NCI-H2196 treated with DMSO at 0.1 percent for 48 hours (cell line): ENCODE measurements around the gene RBM7.

Source experiments
- DNase-seq: peaks from one replicate; lab custom pipeline; 2025; ENCODE audit not compliant: unreplicated experiment; lab: John Stamatoyannopoulos, UW

RBM7 gene, protein sequence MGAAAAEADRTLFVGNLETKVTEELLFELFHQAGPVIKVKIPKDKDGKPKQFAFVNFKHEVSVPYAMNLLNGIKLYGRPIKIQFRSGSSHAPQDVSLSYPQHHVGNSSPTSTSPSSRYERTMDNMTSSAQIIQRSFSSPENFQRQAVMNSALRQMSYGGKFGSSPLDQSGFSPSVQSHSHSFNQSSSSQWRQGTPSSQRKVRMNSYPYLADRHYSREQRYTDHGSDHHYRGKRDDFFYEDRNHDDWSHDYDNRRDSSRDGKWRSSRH

DNA sequence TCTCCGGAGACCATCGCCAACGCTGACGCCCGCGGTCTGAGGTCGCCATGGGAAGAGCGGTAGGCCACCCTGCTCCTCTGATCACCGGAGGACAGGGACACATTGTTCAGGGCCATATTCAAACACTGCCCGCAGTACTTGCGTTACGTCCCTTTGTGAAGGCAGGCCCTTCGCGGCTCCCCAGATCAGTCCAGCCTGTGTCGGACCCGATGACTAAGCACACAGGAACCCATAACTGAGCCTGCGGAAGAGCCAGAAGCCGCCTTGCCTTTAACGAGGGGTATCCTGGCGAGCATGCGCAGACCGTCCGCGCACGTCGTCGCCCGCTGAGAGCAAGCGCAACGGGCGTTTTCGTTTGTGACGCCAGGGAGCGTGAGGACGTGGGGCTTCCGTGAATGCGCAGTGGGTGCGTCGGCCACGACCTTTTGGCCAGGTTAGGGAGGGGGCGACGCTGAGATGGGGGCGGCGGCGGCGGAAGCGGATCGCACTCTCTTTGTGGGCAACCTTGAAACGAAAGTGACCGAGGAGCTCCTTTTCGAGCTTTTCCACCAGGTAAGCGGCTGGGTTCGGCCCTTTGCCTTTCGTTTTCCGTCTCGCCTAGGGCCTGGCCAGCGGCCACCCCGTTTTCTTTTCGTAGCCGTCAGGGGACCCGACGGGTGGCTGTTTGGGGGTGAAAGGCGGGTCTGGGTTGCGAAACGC lies at the start of gene RBM7, which contains the start of gene C11orf71:
TSS of gene RBM7 (plus strand) at position 451 of the 699 bp plus-strand sequence. CDS start at position 457, 6 bp downstream.
TSS of gene C11orf71 (minus strand) at position 296 of the 699 bp plus-strand sequence. CDS start at position 116, 180 bp downstream.
- DNase-seq, result peak; percentile 90

DNA sequence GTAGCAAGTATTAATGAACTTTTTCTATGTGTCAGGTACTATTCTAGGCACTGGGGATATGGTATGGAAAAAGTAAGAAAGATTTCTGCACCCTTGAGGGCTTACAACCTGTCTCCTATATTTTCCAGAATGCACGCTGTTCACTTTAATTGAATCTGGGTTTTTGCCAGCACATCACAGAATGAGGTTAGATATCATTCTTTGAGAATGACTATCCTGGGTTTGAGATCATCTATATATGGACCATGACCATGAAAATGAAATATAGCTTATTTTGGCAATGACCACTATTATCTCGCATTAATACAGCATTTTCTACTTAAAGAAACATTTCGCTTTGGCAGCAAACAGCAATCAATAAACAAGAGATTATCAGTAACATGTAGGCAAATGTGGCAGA lies 47.0 kb upstream of the RBM7 start:
- DNase-seq, result no peak

DNA sequence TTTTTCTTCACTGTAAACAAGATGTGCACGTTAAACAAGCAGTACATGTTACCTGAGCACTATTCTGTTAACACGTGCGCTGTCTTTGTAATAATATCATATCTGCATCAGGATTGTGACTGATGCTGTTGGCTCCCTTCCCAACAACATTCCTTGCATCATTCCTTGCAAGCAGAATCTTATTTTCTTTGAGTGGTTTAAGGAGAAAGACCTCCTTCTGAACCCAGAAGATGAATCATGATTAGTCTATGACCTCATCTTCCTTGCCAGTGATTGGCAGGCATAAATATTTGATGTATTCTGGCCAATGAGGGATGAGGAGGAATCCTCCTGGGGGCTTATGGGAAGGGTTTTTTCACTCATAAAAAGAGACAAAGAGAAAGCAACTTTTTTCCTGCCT lies 46.4 kb upstream of the RBM7 start:
- no peak for DNase-seq

DNA sequence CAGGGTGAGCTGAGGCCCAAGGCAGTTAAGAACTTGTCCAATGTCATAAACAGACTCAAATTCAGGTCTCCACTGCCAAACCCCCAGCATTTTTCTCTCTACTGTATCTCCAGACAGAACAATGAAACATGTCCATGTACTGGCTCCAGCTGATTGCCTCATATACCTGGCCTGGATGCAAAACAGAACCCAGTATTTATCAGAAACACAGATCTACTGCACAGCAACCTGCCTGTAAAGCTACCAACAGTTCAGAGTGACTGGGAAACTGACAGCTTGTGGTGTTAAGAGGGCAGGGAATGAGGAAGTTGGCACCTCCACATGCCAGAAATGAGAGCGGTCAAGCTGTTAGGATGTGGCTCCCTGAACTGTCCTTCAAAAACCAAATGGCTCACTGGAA lies 41.8 kb upstream of the RBM7 start:
- DNase-seq, result no peak

DNA sequence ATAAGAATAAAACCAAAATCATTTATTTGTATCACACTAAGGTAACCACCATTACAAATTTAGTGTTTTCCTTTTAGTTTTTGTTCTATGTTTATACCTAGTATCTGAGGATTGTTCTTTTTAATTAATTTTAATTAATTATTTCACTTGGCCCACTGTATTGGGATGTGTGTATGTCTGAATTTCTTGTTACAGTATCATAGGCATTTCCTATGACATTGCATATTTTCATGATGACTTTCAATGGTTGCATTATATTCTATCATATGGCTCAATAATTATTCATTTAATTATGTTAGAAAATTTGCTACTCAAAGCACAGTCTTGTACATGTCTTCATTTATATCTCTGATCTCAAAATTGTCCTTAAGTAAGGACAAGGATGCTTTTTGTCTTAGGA lies 41.1 kb upstream of the RBM7 start:
- DNase-seq, result no peak

DNA sequence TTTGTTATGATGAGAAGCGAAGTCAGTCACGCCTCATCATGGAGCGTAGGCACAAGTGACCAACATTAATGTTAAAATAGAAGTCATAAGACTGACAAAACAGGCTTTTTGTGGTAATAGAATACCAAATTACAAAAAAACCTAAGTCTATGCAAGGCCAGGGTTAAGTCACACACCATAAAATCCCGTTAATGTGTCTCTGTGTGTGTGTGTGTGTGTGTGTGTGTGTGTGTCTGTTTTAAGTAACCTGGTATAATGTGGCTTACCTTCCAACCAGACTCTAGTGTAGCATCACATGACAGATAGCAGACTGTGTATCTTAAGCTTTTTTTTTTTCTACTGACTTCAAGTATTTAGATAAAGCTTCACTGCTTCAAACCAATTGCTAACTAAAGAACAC lies 38.1 kb upstream of the RBM7 start:
- DNase-seq, result no peak

DNA sequence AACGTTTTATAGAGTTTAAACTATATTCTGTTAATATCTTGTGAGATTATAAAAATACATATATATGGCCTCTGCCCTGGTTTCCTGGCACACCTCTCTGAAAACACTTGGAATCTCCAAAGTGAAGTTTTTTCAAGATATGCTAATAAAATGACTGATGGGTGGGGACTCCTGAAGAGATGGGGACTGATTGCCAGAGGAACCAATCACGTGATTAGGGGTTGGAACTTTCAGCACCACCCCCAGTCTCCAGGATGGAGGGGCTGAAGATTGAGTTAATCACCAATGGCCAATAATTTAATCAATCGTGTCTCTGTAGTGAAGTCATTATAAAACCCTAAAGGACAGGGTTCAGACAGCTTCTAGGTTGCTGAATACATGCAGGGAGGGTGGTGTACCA lies 37.5 kb upstream of the RBM7 start:
- no peak for DNase-seq

DNA sequence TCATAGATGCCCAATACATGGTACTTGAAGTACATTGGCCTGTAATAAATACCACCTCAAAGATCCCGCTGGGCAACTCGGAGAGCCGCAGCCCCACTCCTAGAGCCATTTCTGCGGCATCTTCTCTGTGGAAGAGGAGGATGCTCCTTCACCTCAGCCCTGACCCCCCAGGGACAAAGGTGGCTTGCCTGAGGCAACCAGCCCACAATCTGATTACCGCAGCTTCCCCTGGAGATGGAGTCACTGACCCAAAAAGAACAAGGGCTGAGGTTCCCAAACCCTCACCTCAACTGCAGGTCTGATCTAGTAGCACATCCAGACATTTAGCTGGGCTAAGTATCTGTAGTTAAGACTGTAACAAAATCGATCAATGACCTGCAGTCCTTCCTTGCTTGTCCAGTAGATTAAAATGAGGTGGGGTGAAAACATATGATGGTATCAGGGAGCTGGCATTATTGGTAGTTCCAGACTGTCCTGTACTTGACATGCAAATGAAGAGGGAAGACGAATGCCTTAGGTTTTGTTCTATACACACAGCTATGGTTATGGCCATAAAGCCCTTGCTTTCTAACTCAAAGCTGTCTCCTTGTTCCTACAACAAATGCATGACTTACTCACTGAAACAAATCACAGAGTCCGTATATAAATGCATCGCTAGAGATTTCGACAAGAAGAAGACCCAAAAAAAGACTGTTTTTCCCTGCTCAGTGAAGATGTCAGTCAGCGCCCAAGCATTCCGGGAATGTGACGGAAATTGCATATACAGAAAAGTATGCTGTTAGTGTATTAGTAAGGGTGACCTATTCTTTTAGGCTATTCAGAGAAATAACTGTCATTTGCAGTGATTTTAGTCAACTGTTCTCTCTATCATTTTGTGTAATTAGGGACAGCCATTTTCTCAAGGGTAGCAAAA lies 33.9 kb upstream of the RBM7 start:
- DNase-seq, result no peak

DNA sequence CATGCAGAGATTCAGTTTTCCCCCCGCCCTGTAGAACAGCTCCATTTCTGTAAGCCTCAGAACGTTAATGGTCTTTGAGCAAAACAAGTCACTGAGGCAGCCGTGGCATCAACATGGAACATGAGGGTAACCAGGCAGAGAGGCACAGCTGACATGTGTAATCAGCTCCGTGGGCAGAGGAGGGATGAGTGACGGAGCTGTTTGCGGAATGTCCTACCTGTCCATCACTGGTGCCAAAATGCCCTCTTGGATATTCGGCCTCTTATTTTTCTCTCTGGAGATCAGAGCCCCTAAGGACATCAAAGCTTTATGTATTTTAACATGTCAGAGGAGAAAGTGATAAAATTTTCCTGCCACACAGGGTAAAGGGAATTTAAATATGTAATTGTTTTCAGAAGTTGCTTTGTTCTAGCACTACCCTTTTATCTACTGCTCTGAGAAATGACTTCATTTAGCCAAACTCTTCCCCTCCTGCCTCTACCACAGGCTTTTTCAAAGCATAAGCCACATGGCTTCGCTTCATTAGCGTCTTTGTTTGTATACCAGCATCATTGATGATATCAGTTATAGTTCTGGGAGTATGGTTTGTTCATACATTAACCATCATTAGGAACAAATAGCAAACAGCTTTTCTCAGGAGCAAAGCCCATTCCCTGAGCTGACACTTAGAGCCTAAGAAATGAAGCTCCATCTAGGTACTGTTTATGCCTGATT lies 33.1 kb upstream of the RBM7 start:
- no peak for DNase-seq

DNA sequence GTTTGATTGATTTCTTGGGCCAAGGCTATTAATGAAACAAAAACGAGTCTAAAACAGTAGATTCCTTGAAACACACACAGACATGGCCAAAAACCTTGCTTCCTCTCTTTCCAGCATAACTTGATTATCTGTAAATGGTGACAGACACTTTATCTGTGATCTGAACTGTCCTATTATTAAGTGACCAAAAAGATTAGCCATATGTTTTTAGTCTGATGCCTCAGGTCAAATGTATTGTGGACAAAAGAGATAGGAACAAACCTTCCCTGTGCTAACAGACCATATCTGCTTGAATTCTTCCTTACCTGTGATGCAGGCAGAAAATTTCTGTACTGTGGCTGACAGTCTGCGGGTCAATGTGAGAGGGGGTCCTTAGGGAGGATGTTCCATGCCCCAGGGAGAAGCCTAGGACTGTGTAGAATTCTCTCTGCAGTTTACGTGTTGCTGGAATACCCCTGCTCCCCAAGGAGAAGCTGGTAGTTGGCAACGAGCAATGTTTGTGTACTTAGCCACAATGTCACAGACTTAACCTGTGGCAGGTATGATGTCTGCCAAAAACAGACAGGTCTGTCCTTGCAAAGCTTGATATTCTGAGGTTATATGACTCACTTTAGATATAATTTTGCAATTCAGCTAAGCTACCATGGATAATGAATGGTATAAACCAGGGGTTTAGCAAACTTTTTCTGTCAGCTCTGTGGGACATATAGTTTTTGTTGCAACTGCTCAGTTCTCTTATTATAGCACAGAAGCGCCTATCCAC lies 31.4 kb upstream of the RBM7 start:
- no peak for DNase-seq

DNA sequence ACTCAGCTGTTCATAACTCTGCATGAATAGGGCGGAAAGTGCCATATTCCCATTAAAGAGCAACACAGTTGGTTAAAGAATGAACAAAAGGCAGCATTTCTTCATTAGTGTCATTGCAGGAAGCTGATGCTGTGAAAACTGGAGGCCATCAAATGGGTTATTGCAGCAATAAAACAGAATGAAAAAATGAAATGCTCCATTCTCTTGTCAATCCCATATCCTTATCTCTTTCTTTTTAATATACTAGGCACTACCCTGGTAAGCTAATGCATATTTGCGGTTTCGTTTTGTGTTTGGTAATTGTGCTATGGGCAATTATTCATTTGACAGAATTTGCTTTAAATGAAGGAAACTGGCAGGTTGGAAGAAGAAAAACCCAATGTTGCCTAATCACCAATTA lies 25.4 kb upstream of the RBM7 start:
- no peak for DNase-seq

DNA sequence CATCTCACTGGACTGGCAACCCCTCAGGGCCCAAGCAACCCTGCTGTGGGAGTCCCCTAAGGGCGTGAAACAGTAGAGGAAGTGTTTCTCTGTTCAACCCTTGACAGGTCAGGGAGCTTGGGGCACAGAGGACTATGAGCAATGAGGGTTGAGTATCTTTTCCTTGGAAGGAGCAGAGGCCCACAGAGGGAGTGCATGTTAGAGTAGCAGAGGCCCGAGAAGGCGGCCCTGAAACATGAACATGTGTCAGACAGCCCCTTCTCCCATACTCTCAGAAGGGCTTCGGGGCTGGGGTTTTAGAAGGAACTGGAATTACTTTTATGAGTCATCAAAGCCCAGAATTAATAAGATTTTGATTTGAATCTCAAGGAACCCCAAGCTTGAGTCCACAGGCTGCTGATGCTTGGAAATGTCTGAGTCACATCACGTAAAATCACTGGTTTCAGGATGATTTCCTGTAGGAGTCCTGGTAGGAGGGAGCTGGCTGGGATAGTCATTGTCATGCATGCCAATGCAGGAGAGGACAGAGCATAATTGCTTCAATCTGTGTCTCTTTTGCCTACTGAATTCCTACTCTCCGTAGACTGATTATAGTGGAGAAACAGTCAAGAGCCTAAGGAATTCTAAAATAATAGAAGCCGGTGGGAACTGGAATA lies 22.7 kb upstream of the RBM7 start:
- DNase-seq, result no peak

DNA sequence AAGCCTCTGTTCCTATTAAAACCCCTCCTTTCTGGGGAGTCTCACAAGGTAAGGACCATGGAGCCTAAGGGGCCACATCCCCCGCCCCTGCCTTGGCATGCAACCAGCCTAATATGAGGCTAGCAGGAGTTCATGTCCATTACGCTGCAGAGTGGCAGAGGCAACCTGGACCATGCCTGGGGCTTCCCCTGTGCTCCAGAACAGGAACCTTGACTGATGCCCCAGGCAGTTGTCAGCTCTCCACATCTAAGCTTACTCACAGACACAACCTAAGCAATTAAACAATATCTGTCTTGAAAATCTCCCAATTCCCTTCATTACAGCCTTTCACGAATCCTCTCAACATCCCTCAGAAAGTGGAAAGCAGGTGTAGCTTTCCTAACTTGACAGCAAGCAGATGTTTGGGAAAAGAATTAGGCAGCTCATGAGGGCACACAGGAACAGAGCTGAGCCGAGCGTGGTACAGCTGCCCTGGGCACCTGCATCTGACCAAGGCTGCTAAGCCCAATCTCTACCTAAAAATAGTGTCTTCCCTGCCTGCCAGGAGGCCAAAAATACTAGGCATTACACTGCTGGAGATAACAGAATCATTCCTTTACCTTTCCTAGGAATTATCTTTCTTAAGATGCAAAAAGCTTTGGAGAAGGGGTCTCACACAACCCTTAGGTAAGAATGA lies 20.9 kb upstream of the RBM7 start:
- no peak for DNase-seq

DNA sequence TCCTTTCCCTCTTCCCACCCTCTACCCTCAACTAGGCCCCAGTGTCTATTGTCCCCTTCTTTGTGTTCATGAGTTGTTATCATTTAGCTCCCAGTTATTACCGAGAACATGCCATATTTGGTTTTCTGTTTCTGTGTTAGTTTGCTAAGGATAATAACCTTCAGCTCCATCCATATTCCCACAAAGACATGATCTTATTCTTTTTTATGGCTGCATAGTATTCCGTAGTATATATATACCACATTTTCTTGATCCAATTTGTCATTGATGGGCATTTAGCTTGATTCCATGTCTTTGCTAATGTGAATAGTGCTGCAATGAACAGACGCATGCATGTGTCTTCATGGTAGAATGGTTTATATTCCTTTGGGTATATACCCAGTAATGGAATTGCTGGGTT lies 18.0 kb upstream of the RBM7 start:
- DNase-seq, result no peak

DNA sequence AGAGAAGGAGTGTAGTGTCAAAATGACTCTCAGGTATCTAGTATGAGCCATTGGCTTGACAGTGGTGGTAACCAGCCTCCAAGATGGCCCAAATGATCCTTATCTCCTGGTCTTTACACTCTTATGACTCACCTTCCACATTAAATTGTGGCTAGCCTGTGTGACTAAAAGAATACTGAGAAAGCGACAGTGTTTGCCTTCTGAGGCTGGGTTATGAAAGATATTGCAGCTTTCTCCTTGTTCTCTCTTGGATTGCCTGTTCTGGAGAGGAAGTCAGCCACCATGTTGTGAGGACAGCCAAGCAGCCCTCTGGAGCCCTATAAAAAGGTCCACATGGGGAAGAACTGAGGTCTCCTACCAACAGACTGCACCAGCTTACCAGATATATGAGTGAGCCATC lies 16.0 kb upstream of the RBM7 start:
- DNase-seq, result no peak

DNA sequence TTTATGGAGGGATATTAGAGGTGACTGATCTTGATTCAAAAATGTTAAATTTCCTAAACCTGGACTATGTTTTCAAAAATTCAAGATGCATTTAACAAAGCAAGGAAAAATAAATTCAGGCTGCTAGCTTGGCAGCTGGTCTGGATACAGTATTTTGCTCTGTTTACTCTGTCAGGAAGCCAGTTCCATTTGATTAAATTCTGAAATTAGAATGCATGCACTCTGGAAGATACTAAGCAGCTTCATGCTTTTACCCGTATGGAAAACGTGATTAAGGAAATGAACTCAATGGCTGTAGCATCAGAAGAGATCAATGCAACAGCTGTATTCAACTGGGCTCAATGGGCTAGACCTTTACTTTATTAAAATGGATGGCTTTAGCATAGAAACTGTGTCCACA lies 14.3 kb upstream of the RBM7 start:
- DNase-seq, result no peak

DNA sequence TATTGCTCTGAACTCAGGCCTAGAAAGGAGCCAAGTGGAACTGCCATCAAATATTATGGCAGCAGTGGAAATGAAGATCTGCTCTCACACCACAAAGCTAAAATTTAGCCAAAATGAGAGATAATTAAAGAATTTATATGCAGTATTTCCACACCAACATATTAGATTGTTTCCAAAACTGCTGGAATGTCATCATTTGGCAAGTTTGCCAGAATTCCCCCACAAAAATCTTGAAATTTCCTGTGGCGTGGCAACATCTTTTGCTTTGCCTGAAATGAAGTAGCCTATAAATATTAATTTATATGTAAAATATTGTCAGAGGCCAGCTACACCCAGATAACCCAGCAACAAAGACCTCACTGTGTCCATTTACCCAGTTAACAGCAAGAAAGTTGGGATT lies 13.9 kb upstream of the RBM7 start:
- no peak for DNase-seq

DNA sequence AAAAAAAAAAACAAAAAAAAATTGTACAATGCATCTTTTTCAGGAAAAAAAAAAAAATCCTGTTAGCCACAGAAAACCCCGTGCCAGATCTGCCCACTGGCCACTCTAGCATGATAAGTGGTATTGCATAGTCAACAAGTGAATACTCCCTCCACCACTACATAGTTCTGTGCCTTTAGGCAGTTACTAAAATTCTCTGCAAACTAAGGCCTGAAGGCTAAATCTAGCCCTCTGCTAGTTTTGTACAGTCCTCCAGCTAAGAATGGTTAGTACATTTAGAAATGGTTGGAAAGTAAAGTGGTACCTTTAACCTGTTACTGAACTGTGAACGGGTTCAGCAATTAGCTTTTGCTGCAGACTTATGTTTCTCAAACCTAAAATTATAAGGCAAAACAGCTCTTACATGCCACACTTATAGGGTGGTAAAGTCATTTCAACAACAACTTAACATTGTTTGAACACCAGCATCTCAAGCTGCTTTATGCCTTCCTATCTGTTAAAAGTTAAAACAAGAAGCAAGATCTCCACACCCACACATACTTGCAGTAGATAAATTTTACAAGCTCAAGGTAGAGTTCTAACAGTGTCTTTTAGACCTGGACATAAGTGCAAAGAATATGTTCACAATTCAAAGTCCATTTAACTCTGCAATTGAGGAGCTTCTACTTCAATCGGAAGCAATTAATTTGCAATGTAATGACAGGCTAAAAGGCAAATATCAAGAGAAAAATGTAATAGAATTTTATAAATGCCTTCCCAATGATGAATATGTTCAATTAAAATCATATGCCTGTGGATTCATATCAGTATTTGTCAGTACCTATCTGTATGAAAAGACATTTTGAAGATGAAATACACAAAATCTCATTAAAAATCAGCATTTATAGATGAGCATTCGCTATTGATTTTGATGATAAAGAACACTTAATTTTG lies 7.5 kb upstream of the RBM7 start:
- no peak for DNase-seq
